HepG2 (cell line): ENCODE results near the gene KISS1. TPM values are rescaled to one million over a fixed set of nuclear protein-coding genes. Genes with fewer than 3 reads are reported as not detected.

Source experiments
- ATAC-seq: fragments of 200-7000 bp; cut with Tn5 transposase; 3 replicates; pipeline ENCODE4 v1.9.1; 2020; ENCODE audit warnings: mild to moderate bottlenecking, moderate library complexity
- BruUV-seq: library from RNA; stranded (reverse); fragments of 400-500 nt; replicated peaks from 2 replicates; lab custom pipeline; 2021; lab: Mats Ljungman, UMichigan
- CTCF ChIA-PET: fragments of 300-600 bp; formaldehyde crosslinking; extraction: SDS; loops from one replicate; lab custom pipeline; 2021; ENCODE audit warnings: low total read pairs, inconsistent platforms, low intra/inter-chr PET ratio; lab: Yijun Ruan, JAX
- POLR2A ChIA-PET: fragments of 350-600 bp; sonication (Branson Sonifier 250); formaldehyde crosslinking; loops from one replicate; lab custom pipeline; 2020; ENCODE audit warnings: antibody characterized with exemption, inconsistent platforms; lab: Yijun Ruan, JAX
- DNase-seq: peaks from one replicate; pipeline ENCODE4 v3.0.0-alpha.2; 2015; ENCODE audit warnings: low spot score
- FAIRE-seq: peaks from 3 replicates; lab custom pipeline; 2011; peaks lifted over from hg19 to GRCh38; lab: Jason Lieb, UNC
- H2AFZ ChIP-seq: one replicate; pipeline ENCODE4 v1.6.1; 2011; ENCODE audit warnings: low read length, inconsistent platforms
- H3K27ac ChIP-seq: fragments of 300-600 bp; 3 replicates; pipeline ENCODE4 v1.8.0; 2011; ENCODE audit warnings: mixed run types, mild to moderate bottlenecking, mixed read lengths, low read length, inconsistent platforms; ENCODE audit not compliant: insufficient read depth; ENCODE audit errors: extremely low read length
- H3K27me3 ChIP-seq, 2 experiments: fragments of 200-600 bp in 1 of 2; 2 replicates in 1 of 2; 3 replicates in 1 of 2; pipeline versions ENCODE4 v1.6.0 to v1.8.0; 2011; ENCODE audit warnings: low read length in 2 of 2, mild to moderate bottlenecking in 2 of 2, moderate library complexity in 2 of 2, inconsistent platforms in 1 of 2; ENCODE audit not compliant: insufficient read depth in 2 of 2, control insufficient read depth in 1 of 2
- H3K36me3 ChIP-seq, 2 experiments: fragments of 200-600 bp in 1 of 2; replicated peaks in 1 of 2; 2 replicates in 1 of 2; 3 replicates in 1 of 2; pipeline versions ENCODE4 v1.5.1 to v1.8.0; 2011; ENCODE audit warnings: low read length in 2 of 2, inconsistent platforms in 1 of 2; ENCODE audit not compliant: insufficient read depth in 2 of 2, control insufficient read depth in 1 of 2
- H3K4me1 ChIP-seq: 2 replicates; pipeline ENCODE4 v1.5.1; 2012; ENCODE audit warnings: low read length, inconsistent platforms; ENCODE audit not compliant: insufficient read depth
- H3K4me2 ChIP-seq: 2 replicates; pipeline ENCODE4 v1.6.0; 2011; ENCODE audit warnings: low read depth, low read length, inconsistent platforms
- H3K4me3 ChIP-seq, 3 experiments: fragments of 200-600 bp in 1 of 3; sonication (generic), shearing (Covaris generic) in 1 of 3; replicated peaks in 1 of 3; 2 replicates each; pipeline ENCODE4 v1.5.1; 2011 to 2016; ENCODE audit warnings: low read length in 3 of 3, inconsistent platforms in 2 of 3, low read depth in 2 of 3, mild to moderate bottlenecking in 2 of 3, control low read depth in 1 of 3, mixed read lengths in 1 of 3; ENCODE audit not compliant: insufficient read depth in 1 of 3
- H3K79me2 ChIP-seq: one replicate; pipeline ENCODE4 v1.6.1; 2011; ENCODE audit warnings: low read length, inconsistent platforms; ENCODE audit not compliant: insufficient read depth
- H3K9ac ChIP-seq: 2 replicates; pipeline ENCODE4 v1.6.0; 2011; ENCODE audit warnings: mild to moderate bottlenecking, low read depth, low read length, inconsistent platforms; ENCODE audit not compliant: insufficient read depth
- H3K9me3 ChIP-seq: 2 replicates; pipeline ENCODE4 v1.5.1; 2012; ENCODE audit warnings: mild to moderate bottlenecking, low read length
- H4K20me1 ChIP-seq: 2 replicates; pipeline ENCODE4 v1.6.0; 2011; ENCODE audit warnings: inconsistent platforms, mild to moderate bottlenecking, low read length, moderate library complexity; ENCODE audit not compliant: insufficient read depth
- CEBPB ChIP-seq: IDR thresholded peaks from 2 replicates; pipeline ENCODE4 v1.6.1; 2011; ENCODE audit warnings: low read depth, low read length, improper control_type of control experiment, borderline replicate concordance
- KDM2A ChIP-seq: sonication (generic); formaldehyde crosslinking; IDR thresholded peaks from 2 replicates; pipeline ENCODE4 v1.4.0; 2020; ENCODE audit warnings: low read depth, missing genetic modification reagents, borderline replicate concordance
- KLF15 ChIP-seq: sonication (generic); formaldehyde crosslinking; IDR thresholded peaks from 2 replicates; pipeline ENCODE4 v1.8.1; 2023; ENCODE audit warnings: borderline replicate concordance, mild to moderate bottlenecking, inconsistent platforms, missing genetic modification reagents, mixed read lengths
- KLF16 ChIP-seq, 2 experiments: sonication (generic) in 1 of 2; formaldehyde crosslinking in 1 of 2; IDR thresholded peaks; 2 replicates each; pipeline versions ENCODE4 v1.6.1 to v1.8.0; 2016 to 2023; ENCODE audit warnings: missing genetic modification reagents in 2 of 2, missing compliant biosample characterization in 1 of 2
- MAX ChIP-seq: IDR thresholded peaks from 2 replicates; pipeline ENCODE4 v1.6.1; 2012; ENCODE audit warnings: inconsistent platforms
- TAF15 ChIP-seq: fragments of 200-400 bp; formaldehyde crosslinking; IDR thresholded peaks from one replicate; pipeline ENCODE4 v1.6.1; 2018; ENCODE audit warnings: mild to moderate bottlenecking, low read depth, low read length; ENCODE audit not compliant: poor library complexity, severe bottlenecking
- ZBTB38 ChIP-seq: sonication (generic); formaldehyde crosslinking; IDR thresholded peaks from 2 replicates; pipeline ENCODE4 v1.5.1; 2020; ENCODE audit warnings: mild to moderate bottlenecking, missing genetic modification reagents
- ZFY ChIP-seq: sonication (generic); formaldehyde crosslinking; IDR thresholded peaks from 2 replicates; pipeline ENCODE4 v1.4.0; 2020; ENCODE audit warnings: missing genetic modification reagents
- ZNF75D ChIP-seq: sonication (generic); formaldehyde crosslinking; IDR thresholded peaks from 2 replicates; pipeline ENCODE4 v1.8.1; 2023; ENCODE audit warnings: missing genetic modification reagents, mild to moderate bottlenecking, borderline replicate concordance
- ZNF777 ChIP-seq: sonication (generic); formaldehyde crosslinking; IDR thresholded peaks from 2 replicates; pipeline ENCODE4 v1.4.0; 2020; ENCODE audit warnings: missing genetic modification reagents
- WGBS: methylation state at CpG from one replicate; pipeline ENCODE4 v1.1.6; 2017; ENCODE audit warnings: low lambda C conversion rate; 5-methylcytosine and 5-hydroxymethylcytosine counted together
- in situ Hi-C: cut with HindIII; loops from 2 replicates; pipeline ENCODE4 v1.10.0; 2017; ENCODE audit warnings: low pct_unique_long_range_greater_than_20kb; ENCODE audit not compliant: extremely low pct_ligation_motif_present
- intact Hi-C: fragments of 100-400 bp; cut with micrococcal nuclease; formaldehyde crosslinking; loops from one replicate; pipeline ENCODE4 v1.10.0; 2022; ENCODE audit not compliant: unreplicated experiment
- polyA plus RNA-seq, 8 experiments: library from polyadenylated mRNA; depleted of rRNA in 3 of 8; stranded (reverse) in 7 of 8; unstranded in 1 of 8; fragments of >200 nt; fragmentation: Illumina TruSeq in 4 of 8; extraction: Trizol in 4 of 8; gene quantifications; 2 replicates each; pipeline versions ENCODE4 v1.2.1 to v1.2.3, GENCODE V29; 2011 to 2016; ENCODE audit warnings: low read depth in 4 of 8, missing spikeins in 1 of 8, mixed read lengths in 1 of 8; ENCODE audit not compliant: insufficient read depth in 1 of 8
- total RNA-seq, 5 experiments: library from RNA; depleted of rRNA; stranded (reverse); fragments of >200 nt; fragmentation: Illumina TruSeq; extraction: Trizol; gene quantifications; 2 replicates each; pipeline ENCODE4 v1.2.3, GENCODE V29; 2016; ENCODE audit warnings: low read depth in 1 of 5
- TF ChIP-seq, protein P1 (sequence below): sonication (generic); formaldehyde crosslinking; IDR thresholded peaks from 2 replicates; pipeline ENCODE4 v1.5.1; 2020; ENCODE audit warnings: mild to moderate bottlenecking, missing genetic modification reagents, moderate library complexity
- TF ChIP-seq, protein P2 (sequence below): sonication (generic); formaldehyde crosslinking; IDR thresholded peaks from 2 replicates; pipeline ENCODE4 v1.4.0; 2020; ENCODE audit warnings: missing genetic modification reagents
- TF ChIP-seq, protein P3 (sequence below): sonication (generic); formaldehyde crosslinking; conservative IDR thresholded peaks from 2 replicates; pipeline ENCODE4 v1.4.0; 2020; ENCODE audit warnings: mild to moderate bottlenecking, missing genetic modification reagents, moderate library complexity

Gene KISS1
- total and polyA plus RNA-seq, 2 of the 13 experiments (the other 11 are each of a cell fraction or from before 2014, with no cell fraction given) = 0.24 to 0.80 TPM

GRCh38 chr1:204190212-204191211 is 5.8 kb downstream of the KISS1 start:
- no peak overlapping the region for H3K9ac ChIP-seq
- POLR2A ChIA-PET = interaction anchor here (0.6 to 1.9 kb wide), 5 partner anchors 10 to 188 kb away, joined by 3 to 7 read pairs (median 5); partner anchors contain the start of gene GOLT1A
- H3K4me2 ChIP-seq = peak overlapping the region; percentile 77
- H3K4me1 ChIP-seq = peaks cover 40% of the 10 kb centered on the region
- BruUV-seq = no TSS peak
- no peak overlapping the region for H2AFZ ChIP-seq
- 4% methylated on average over 25 of the region's 44 CpGs for WGBS
- H3K4me3 ChIP-seq = peak overlapping the region; percentile 24 to 61 (median 55); a peak in 4 of 6 replicates
- H3K27me3 ChIP-seq = peaks cover 6 to 45% of the 10 kb centered on the region in 2 experiments; a peak in 4 of 5 replicates
- no peaks in the 10 kb centered on the region for H3K9me3 ChIP-seq
- FAIRE-seq (peak; percentile 43), ATAC-seq (peak; percentile 75), DNase-seq (peak; percentile 60)
- intact Hi-C loops = no loop called here
- H3K36me3 ChIP-seq = no peaks in the 10 kb centered on the region
- H3K27ac ChIP-seq = no peak overlapping the region
- CTCF ChIA-PET = no interaction called here
- H3K79me2 ChIP-seq = no peaks in the 10 kb centered on the region
- in situ Hi-C loops = no loop called here
- no peaks in the 10 kb centered on the region for H4K20me1 ChIP-seq
- TF ChIP-seq, protein P1, sequence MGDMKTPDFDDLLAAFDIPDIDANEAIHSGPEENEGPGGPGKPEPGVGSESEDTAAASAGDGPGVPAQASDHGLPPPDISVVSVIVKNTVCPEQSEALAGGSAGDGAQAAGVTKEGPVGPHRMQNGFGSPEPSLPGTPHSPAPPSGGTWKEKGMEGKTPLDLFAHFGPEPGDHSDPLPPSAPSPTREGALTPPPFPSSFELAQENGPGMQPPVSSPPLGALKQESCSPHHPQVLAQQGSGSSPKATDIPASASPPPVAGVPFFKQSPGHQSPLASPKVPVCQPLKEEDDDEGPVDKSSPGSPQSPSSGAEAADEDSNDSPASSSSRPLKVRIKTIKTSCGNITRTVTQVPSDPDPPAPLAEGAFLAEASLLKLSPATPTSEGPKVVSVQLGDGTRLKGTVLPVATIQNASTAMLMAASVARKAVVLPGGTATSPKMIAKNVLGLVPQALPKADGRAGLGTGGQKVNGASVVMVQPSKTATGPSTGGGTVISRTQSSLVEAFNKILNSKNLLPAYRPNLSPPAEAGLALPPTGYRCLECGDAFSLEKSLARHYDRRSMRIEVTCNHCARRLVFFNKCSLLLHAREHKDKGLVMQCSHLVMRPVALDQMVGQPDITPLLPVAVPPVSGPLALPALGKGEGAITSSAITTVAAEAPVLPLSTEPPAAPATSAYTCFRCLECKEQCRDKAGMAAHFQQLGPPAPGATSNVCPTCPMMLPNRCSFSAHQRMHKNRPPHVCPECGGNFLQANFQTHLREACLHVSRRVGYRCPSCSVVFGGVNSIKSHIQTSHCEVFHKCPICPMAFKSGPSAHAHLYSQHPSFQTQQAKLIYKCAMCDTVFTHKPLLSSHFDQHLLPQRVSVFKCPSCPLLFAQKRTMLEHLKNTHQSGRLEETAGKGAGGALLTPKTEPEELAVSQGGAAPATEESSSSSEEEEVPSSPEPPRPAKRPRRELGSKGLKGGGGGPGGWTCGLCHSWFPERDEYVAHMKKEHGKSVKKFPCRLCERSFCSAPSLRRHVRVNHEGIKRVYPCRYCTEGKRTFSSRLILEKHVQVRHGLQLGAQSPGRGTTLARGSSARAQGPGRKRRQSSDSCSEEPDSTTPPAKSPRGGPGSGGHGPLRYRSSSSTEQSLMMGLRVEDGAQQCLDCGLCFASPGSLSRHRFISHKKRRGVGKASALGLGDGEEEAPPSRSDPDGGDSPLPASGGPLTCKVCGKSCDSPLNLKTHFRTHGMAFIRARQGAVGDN (CRISPR knock-in tag) = peak; percentile 78
- TF ChIP-seq KLF15 (CRISPR knock-in tag) (no peak), ZNF777 (CRISPR knock-in tag) (peak; percentile 96), ZBTB38 (CRISPR knock-in tag) (no peak), ZNF75D (CRISPR knock-in tag) (no peak), CEBPB (peak; percentile 94), ZFY (CRISPR knock-in tag) (peak; percentile 45; the same call in 1 of the 2 replicates), KDM2A (CRISPR knock-in tag) (peak; percentile 29; the same call in 1 of the 2 replicates), TAF15 (no peak), MAX (no peak), KLF16 (CRISPR knock-in tag; IDR thresholded peaks at IDR 0.05) (0 out of 4 replicates have a peak, but pooled peaks of 1 of the 2 experiments have one; percentile 17)
- TF ChIP-seq, protein P2, sequence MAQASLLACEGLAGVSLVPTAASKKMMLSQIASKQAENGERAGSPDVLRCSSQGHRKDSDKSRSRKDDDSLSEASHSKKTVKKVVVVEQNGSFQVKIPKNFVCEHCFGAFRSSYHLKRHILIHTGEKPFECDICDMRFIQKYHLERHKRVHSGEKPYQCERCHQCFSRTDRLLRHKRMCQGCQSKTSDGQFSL (CRISPR knock-in tag) = peak; percentile 33; the same call in 1 of the 2 replicates
- TF ChIP-seq, protein P3, sequence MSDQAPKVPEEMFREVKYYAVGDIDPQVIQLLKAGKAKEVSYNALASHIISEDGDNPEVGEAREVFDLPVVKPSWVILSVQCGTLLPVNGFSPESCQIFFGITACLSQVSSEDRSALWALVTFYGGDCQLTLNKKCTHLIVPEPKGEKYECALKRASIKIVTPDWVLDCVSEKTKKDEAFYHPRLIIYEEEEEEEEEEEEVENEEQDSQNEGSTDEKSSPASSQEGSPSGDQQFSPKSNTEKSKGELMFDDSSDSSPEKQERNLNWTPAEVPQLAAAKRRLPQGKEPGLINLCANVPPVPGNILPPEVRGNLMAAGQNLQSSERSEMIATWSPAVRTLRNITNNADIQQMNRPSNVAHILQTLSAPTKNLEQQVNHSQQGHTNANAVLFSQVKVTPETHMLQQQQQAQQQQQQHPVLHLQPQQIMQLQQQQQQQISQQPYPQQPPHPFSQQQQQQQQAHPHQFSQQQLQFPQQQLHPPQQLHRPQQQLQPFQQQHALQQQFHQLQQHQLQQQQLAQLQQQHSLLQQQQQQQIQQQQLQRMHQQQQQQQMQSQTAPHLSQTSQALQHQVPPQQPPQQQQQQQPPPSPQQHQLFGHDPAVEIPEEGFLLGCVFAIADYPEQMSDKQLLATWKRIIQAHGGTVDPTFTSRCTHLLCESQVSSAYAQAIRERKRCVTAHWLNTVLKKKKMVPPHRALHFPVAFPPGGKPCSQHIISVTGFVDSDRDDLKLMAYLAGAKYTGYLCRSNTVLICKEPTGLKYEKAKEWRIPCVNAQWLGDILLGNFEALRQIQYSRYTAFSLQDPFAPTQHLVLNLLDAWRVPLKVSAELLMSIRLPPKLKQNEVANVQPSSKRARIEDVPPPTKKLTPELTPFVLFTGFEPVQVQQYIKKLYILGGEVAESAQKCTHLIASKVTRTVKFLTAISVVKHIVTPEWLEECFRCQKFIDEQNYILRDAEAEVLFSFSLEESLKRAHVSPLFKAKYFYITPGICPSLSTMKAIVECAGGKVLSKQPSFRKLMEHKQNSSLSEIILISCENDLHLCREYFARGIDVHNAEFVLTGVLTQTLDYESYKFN (CRISPR knock-in tag) = peak; percentile 26; the same call in 1 of the 2 replicates
